ENCODE data around the gene DTWD2.
"Not testable (repeated sequence)": the region's sequence is repeated elsewhere in the genome, so short reads cannot be mapped to it uniquely, and the experiment has no call there.

Gene DTWD2

GRCh38 chr5:118963169-118963568, 25.2 kb downstream of the DTWD2 start:
- Histone ChIP-seq H3K36me3 (no peaks in the 10 kb centered on the region), H3K4me1 (no peaks in the 10 kb centered on the region), H3K27me3 (no peaks in the 10 kb centered on the region), H3K9me3 (no peaks in the 10 kb centered on the region), H3K4me3 (ENCODE audit: low read depth, low read length) (no peak overlapping the region)
- no peak for TF ChIP-seq CTCF (IDR thresholded peaks at IDR 0.05; ENCODE audit: low read depth, low read length)
- DNase-seq: no peak

GRCh38 chr5:118960557-118960956, 27.8 kb downstream of the DTWD2 start:
- no peaks in the 10 kb centered on the region for H3K27me3 ChIP-seq
- no peak for DNase-seq

DNA sequence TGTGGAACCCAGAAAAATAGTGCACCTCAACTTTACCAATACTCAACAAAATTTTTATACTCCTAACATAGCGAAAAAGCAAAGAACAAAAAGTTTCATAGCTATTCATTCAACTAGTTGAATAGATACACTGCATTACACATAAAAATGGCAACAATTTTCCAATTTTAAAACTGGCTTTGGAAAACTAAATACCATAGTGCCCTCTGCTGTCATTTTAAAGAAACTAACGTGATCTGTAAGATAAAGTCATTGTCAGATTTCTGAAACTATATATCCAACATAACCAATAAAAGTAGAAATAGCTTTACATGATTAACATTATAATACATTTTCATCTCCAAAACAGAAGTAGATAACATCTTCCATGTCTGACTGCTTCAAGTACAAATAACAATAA, 31.6 kb downstream of the DTWD2 start:
- Histone ChIP-seq H3K36me3 (no peaks in the 10 kb centered on the region), H3K4me3 (ENCODE audit: low read depth, low read length) (no peak overlapping the region), H3K9me3 (no peaks in the 10 kb centered on the region), H3K27me3 (no peaks in the 10 kb centered on the region), H3K4me1 (no peaks in the 10 kb centered on the region)
- TF ChIP-seq CTCF (IDR thresholded peaks at IDR 0.05; ENCODE audit: low read depth, low read length): peak; percentile 37; the same call in 1 of the 2 replicates
- no peak for DNase-seq

More at GRCh38 chr5:118960557-118960956, 27.8 kb downstream of the DTWD2 start:
- Histone ChIP-seq H3K9me3 (no peaks in the 10 kb centered on the region), H3K36me3 (no peaks in the 10 kb centered on the region), H3K4me3 (ENCODE audit: low read depth, low read length) (no peak overlapping the region), H3K4me1 (no peaks in the 10 kb centered on the region)
- no peak for TF ChIP-seq CTCF (IDR thresholded peaks at IDR 0.05; ENCODE audit: low read depth, low read length)

- DNase-seq: no peak
- no peaks in the 10 kb centered on the region for H3K36me3 ChIP-seq
- no peak for TF ChIP-seq CTCF (IDR thresholded peaks at IDR 0.05; ENCODE audit: low read depth, low read length)
- no peaks in the 10 kb centered on the region for H3K9me3 ChIP-seq
- no peaks in the 10 kb centered on the region for H3K4me1 ChIP-seq
- no peaks in the 10 kb centered on the region for H3K27me3 ChIP-seq
- no peak overlapping the region for H3K4me3 ChIP-seq (ENCODE audit: low read depth, low read length)
Measured at GRCh38 chr5:118953652-118954005, 34.7 kb downstream of the DTWD2 start.

DNA sequence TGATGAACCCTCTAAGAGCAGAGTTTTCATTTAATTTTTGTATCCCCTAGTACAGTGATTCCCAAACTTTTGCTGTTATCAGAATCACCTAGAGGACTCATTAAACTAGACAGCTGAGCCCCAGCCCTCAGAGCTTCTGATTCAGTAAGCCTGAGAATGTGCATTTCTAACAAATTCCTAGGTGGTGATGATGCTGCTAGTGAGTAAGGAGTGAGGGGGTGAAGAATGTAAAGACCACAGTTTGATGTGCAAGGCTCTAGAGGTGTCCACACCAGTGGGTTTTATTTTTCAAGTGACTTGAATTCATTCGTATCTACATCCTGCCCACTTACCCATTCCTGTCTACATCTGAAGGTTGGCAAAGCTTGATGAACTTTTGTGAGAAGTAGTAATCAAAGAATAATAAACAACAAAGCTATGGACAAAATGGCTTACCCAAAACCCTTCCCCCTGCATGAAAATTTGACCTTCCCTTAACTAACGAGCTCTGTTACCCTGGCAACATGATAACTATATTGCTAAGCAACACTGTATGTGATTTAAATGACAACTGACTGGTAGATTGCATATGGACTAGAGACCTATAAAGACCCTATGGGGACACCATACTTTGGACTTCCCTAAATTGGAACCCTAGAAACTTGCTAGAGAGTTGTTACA, 35.2 kb downstream of the DTWD2 start:
- TF ChIP-seq CTCF (IDR thresholded peaks at IDR 0.05; ENCODE audit: low read depth, low read length): no peak
- Histone ChIP-seq H3K4me3 (ENCODE audit: low read depth, low read length) (no peak overlapping the region), H3K36me3 (no peaks in the 10 kb centered on the region), H3K27me3 (no peaks in the 10 kb centered on the region), H3K9me3 (no peaks in the 10 kb centered on the region), H3K4me1 (no peaks in the 10 kb centered on the region)
- no peak for DNase-seq

- H3K27me3 ChIP-seq; H3K9me3 ChIP-seq; H3K4me1 ChIP-seq; H3K4me3 ChIP-seq (ENCODE audit: low read depth, low read length); H3K36me3 ChIP-seq; DNase-seq: not testable (repeated sequence)
Measured at GRCh38 chr5:118952306-118952705, 36.0 kb downstream of the DTWD2 start.

GRCh38 chr5:118950354-118950753, 38.0 kb downstream of the DTWD2 start:
- not testable (repeated sequence) for DNase-seq

More at GRCh38 chr5:118950354-118950753, 38.0 kb downstream of the DTWD2 start:
- H3K27me3 ChIP-seq; H3K4me3 ChIP-seq (ENCODE audit: low read depth, low read length); H3K4me1 ChIP-seq; H3K36me3 ChIP-seq; H3K9me3 ChIP-seq: not testable (repeated sequence)

Data from BE2C (cell line).